Upper lobe of left lung (tissue), 4 donors: ENCODE measurements around the gene MAN1A1.

Source experiments
- CTCF ChIP-seq, 6 experiments: fragments of 450-650 bp in 4 of 6; fragments of 200-600 bp in 2 of 6; sonication (generic) in 2 of 6; IDR thresholded peaks; one replicate each; pipeline ENCODE4 v1.5.1; 2016 to 2019; ENCODE audit warnings: antibody characterized with exemption in 6 of 6
- POLR2AphosphoS5 ChIP-seq, 2 donors: sonication (generic); formaldehyde crosslinking; IDR thresholded peaks; one replicate each; pipeline ENCODE4 v1.5.1; 2017; ENCODE audit warnings: antibody characterized with exemption in 2 of 2

- no peak for TF ChIP-seq CTCF (IDR thresholded peaks at IDR 0.05)
- no peak for TF ChIP-seq POLR2AphosphoS5 (IDR thresholded peaks at IDR 0.05)
Measured at GRCh38 chr6:119172824-119173223, 176.7 kb downstream of the MAN1A1 start.
